ENCODE data around the gene CGNL1.

CGNL1 gene

DNA sequence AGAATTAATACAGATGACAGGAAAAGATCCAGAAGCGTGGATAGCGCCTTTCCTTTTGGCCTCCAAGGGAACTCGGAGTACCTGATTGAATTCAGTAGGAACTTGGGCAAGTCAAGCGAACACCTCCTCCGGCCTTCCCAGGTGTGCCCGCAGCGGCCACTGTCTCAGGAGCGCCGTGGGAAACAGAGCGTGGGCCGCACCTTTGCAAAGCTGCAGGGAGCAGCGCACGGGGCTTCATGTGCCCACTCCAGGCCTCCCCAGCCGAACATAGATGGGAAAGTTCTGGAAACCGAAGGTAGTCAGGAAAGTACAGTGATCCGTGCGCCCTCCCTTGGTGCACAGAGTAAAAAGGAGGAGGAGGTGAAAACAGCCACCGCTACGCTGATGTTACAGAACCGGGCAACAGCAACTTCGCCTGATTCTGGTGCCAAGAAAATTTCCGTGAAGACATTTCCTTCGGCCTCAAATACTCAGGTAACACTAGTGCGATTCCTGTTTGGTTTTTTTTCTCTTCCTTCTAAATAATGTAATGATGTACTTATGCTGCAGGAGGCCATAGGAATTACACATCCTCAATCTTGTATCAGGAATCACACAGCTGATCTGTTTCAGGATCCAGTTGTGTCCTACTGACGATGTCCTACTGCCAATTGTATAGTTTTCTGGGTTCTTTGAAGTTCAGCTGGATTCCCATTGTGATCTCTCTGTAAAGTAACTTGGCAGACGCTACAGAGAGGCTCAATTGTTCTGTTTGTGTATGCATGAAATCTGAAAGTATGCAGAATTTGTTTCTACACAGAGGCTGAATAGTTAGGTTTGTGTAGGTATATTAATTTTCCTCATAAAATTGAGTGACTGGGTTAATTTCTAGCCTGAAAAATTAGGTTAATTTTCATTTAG lies 63.1 kb downstream of the CGNL1 start:
- no peak for FAIRE-seq
- TF ChIP-seq, protein P1, sequence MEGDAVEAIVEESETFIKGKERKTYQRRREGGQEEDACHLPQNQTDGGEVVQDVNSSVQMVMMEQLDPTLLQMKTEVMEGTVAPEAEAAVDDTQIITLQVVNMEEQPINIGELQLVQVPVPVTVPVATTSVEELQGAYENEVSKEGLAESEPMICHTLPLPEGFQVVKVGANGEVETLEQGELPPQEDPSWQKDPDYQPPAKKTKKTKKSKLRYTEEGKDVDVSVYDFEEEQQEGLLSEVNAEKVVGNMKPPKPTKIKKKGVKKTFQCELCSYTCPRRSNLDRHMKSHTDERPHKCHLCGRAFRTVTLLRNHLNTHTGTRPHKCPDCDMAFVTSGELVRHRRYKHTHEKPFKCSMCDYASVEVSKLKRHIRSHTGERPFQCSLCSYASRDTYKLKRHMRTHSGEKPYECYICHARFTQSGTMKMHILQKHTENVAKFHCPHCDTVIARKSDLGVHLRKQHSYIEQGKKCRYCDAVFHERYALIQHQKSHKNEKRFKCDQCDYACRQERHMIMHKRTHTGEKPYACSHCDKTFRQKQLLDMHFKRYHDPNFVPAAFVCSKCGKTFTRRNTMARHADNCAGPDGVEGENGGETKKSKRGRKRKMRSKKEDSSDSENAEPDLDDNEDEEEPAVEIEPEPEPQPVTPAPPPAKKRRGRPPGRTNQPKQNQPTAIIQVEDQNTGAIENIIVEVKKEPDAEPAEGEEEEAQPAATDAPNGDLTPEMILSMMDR (IDR thresholded peaks at IDR 0.05; ENCODE audit: insufficient read depth, missing control alignments) = no peak
- DNase-seq (ENCODE audit: insufficient read length, low spot score) = no peak

DNA sequence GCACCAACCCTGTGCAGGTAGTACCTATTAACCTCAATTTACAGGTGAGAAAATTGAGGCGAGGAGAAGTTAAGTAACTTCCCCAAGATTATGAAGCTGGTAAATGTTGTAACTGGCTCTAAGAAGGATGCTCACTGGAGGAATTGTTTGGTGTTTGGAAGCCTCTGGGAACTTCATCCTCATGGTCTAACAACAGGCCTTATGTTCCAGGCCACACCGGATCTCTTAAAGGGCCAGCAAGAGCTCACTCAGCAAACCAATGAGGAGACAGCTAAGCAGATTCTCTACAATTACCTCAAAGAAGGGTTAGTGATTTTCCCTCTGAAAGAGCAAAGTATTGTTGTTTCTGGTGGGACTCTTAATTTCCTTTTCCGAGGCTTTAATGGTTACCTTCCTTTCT lies 63.9 kb downstream of the CGNL1 start:
- DNase-seq (ENCODE audit: insufficient read length, low spot score) (no peak), FAIRE-seq (no peak)

DNA sequence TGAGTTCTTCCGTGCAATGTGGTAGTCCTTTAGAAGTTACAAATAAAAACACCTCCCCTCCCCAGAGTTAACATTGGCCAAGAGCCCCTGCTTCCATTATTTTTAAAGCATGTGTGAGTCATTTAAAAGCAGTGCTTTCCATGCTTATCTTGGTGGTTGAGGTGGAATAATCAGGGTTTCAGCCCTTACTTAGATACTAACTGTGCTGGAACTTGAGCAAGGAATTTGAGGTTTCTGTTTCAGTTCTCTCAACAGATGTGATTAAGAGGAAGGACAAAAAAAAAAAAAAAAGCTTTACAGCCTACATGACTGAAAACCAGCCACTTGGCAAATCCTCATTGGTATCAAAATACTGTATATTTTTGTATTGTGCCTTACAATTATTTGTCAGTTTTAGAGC lies 64.5 kb downstream of the CGNL1 start:
- DNase-seq (ENCODE audit: insufficient read length, low spot score) (no peak), FAIRE-seq (no peak)
- TF ChIP-seq, protein P1 (IDR thresholded peaks at IDR 0.05; ENCODE audit: insufficient read depth, missing control alignments) = no peak

More for the DNA sequence above, 63.9 kb downstream of the CGNL1 start:
- TF ChIP-seq, protein P1 (IDR thresholded peaks at IDR 0.05; ENCODE audit: insufficient read depth, missing control alignments) = no peak

DNA sequence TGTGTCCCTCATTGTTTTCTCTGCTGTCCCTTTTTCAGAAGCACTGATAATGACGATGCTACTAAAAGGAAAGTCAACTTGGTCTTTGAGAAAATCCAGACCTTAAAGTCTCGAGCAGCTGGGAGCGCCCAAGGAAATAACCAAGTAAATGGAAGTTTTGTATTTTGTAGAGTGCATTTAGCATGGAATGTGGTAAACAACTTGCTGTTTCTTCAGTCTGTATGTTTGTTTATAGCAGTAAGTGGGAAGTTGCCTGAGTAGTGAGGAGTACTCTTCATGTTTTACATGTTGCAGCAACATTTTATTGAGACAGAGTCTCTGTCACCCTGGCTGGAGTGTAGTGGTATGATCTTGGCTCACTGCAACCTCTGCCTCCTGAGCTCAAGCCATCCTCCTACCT lies 66.0 kb downstream of the CGNL1 start:
- FAIRE-seq (no peak), DNase-seq (ENCODE audit: insufficient read length, low spot score) (no peak)
- TF ChIP-seq, protein P1 (IDR thresholded peaks at IDR 0.05; ENCODE audit: insufficient read depth, missing control alignments) = no peak

DNA sequence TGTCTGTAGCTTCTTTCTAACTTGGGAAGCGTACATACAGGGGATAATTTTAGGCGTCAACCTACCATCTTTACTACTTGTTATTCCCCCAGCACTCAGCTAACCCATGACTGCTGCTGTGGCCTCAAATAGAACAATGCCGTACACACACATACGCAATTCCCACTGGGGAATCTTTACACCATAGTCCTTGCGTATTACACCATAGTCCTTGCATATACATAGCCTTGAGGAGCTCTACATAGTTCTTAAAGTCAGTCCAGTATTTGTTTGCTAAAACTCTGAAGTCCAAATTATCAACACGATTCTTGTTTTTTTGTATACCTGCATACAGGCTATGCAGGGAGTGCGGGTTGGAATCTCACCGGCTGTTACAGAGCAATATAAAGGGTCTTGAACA lies 67.2 kb downstream of the CGNL1 start:
- TF ChIP-seq, protein P1 (IDR thresholded peaks at IDR 0.05; ENCODE audit: insufficient read depth, missing control alignments) = no peak
- FAIRE-seq = no peak
- DNase-seq (ENCODE audit: insufficient read length, low spot score) = no peak

DNA sequence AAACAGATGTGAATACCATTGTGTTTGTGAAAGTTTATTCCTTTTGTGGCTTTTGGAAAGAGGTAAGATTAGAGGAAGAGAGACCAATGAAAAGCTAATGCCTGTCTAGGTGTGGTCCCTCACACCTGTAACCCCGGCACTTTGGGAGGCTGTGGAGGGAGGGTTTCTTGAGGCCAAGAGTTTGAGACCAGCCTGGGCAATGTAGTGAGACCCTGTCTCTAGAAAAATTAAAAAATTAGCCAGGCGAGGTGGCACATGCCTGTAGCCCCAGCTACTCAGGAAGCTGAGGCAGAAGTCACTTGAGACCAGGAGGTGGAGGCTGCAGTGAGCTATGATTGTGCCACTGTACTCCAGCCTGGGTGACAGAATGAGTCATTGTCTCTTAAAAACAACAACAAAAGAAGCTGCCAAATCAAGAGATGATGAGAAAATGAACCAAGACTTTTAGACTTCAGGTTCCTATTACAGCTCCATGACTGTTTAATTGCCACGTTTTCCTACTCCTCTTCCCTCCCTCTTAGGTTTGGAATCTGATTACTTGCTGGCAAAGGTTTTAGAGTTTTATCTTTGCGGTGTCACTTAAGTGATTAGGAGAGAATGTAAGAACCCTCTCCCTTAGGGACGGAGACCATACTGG lies 68.7 kb downstream of the CGNL1 start:
- TF ChIP-seq, protein P1 (IDR thresholded peaks at IDR 0.05; ENCODE audit: insufficient read depth, missing control alignments) = no peak
- no peak for FAIRE-seq
- DNase-seq (ENCODE audit: insufficient read length, low spot score) = no peak

DNA sequence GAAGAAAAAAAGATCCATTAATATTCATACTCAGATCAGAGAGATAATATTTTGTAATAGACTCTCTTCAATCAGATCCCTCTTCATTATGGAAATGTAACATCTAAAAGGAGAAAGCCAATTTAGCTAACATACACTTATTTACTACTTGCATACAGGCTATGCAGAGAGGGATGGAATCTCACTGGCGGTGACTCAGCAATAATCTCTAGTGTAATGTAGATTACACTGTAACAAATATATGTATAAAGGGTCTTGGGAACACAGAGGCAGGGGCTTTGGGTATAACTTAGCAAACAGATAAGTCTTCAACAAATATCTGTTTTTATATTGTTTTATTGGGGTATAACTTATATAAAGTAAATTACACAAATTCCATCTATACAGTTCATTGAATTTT lies 69.6 kb downstream of the CGNL1 start:
- TF ChIP-seq, protein P1 (IDR thresholded peaks at IDR 0.05; ENCODE audit: insufficient read depth, missing control alignments) = no peak
- DNase-seq (ENCODE audit: insufficient read length, low spot score) (no peak), FAIRE-seq (no peak)
